ENCODE data around the gene PMCH.

Gene PMCH

DNA sequence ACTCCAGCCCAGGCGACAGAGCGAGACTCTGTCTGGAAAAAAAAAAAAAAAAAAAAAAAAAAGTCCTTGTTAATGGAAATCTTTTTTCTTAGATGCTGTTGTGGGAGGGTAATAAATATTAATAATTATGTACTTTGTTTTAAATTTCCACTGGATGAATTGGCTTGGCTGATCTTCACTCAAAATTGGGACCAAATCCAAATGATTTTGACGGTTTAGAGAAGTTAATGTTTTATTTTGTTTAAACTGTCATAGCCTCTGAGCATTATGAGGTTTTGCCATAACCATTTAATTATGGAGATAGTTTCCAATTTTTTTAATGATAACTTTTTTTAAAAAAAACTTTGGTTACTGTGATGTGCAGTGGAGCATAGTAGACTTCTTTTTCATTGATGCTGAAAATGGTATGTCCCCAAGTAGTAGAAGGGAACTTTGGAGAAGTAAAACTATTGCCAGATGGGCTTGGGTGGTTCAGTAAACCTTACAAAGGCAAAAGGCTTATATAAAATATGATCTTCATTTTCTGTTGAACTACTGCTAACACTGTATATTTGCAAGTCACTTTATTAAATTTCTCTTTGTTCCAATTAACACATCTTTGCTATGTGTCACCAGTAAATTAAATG lies 3.9 kb upstream of the PMCH start:
- Histone ChIP-seq H3K27ac (ENCODE audit: insufficient read depth, low read depth, low read length, poor library complexity, severe bottlenecking) (no peak overlapping the region), H3K9me3 (ENCODE audit: control insufficient read depth, low read length) (no peaks in the 10 kb centered on the region), H3K36me3 (ENCODE audit: control insufficient read depth, insufficient read depth, low read length) (no peaks in the 10 kb centered on the region), H3K4me1 (ENCODE audit: control insufficient read depth, insufficient read depth, low read length) (no peaks in the 10 kb centered on the region), H3K4me3 (ENCODE audit: insufficient read depth, low read depth, low read length) (no peak overlapping the region), H3K27me3 (ENCODE audit: control insufficient read depth, insufficient read depth, low read length, poor library complexity, severe bottlenecking) (no peaks in the 10 kb centered on the region)
- WGBS, 2 experiments, result 98 to 100% methylated on average over 3 of the region's 3 CpGs

DNA sequence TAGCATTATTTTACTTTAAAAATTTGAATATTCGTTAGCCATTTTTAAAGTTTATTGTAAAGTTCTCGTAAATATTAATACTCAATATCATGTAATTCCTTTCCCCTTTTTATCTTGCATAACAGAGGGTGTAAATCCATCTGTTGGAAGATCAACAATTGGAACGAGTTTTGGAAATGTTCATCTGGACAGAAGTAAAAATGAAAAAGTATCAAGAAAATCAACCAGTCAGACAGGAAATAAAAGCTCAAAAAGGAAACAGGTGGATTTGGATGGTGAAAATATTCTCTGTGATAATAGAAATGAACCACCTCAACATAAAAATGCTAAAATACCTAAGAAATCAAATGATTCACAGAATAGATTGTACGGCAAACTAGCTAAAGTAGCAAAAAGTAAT lies 1.8 kb downstream of the PMCH start:
- Histone ChIP-seq H3K9me3 (ENCODE audit: control insufficient read depth, low read length) (no peaks in the 10 kb centered on the region), H3K27ac (ENCODE audit: insufficient read depth, low read depth, low read length, poor library complexity, severe bottlenecking) (no peak overlapping the region), H3K4me1 (ENCODE audit: control insufficient read depth, insufficient read depth, low read length) (no peaks in the 10 kb centered on the region), H3K27me3 (ENCODE audit: control insufficient read depth, insufficient read depth, low read length, poor library complexity, severe bottlenecking) (no peaks in the 10 kb centered on the region), H3K36me3 (ENCODE audit: control insufficient read depth, insufficient read depth, low read length) (no peaks in the 10 kb centered on the region), H3K4me3 (ENCODE audit: insufficient read depth, low read depth, low read length) (no peak overlapping the region)
- WGBS, 2 experiments, result 98 to 100% methylated on average over 2 to 4 of the region's 4 CpGs

DNA sequence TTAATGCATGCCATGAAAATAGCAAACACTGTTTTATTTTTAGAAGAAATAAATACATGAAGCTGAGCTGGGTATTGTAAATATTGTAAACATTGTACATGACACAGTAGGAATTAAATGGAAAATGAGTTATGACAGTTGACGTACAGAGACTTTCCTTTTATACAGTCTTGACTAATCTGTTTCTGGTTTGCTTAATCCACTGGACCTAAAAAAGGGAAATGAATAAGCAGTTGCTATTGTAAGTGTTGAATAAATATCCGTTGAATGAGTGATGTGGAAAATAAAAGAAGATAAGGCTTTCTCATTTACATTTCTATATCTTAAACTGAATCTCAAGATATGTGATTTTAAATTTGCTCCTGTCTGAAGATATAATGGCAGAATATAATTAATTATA lies 15.0 kb downstream of the PMCH start:
- 83 to 88% methylated on average over 1 of the region's 2 CpGs for WGBS, 2 experiments

DNA sequence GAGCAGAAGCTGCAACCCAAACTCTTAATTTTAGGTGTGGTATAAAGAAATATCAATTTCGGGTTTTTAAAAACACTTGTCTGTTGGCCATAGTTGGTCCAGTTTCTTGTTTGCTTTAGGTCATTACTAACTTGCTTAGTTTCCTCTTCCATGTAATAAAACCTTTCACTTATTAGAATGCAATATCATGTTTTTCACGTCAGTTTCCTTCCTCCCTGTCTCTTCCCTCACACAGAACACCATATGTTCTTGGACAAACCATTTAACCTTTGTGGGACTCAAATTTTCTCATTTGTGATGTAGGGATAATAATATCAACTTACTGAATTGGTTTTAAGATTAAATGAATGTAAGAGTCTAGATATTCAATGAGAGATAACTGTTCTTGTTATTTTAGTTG lies 22.9 kb downstream of the PMCH start:
- Histone ChIP-seq H3K9me3 (ENCODE audit: control insufficient read depth, low read length) (no peaks in the 10 kb centered on the region), H3K4me3 (ENCODE audit: insufficient read depth, low read depth, low read length) (no peak overlapping the region), H3K27ac (ENCODE audit: insufficient read depth, low read depth, low read length, poor library complexity, severe bottlenecking) (no peak overlapping the region), H3K4me1 (ENCODE audit: control insufficient read depth, insufficient read depth, low read length) (no peaks in the 10 kb centered on the region), H3K27me3 (ENCODE audit: control insufficient read depth, insufficient read depth, low read length, poor library complexity, severe bottlenecking) (no peaks in the 10 kb centered on the region), H3K36me3 (ENCODE audit: control insufficient read depth, insufficient read depth, low read length) (no peaks in the 10 kb centered on the region)
- WGBS, 2 experiments, result 80 to 89% methylated on average over 1 to 2 of the region's 2 CpGs

More for the DNA sequence above, 15.0 kb downstream of the PMCH start:
- no peak overlapping the region for H3K4me3 ChIP-seq (ENCODE audit: insufficient read depth, low read depth, low read length)
- H3K9me3 ChIP-seq (ENCODE audit: control insufficient read depth, low read length), result no peaks in the 10 kb centered on the region
- H3K4me1 ChIP-seq (ENCODE audit: control insufficient read depth, insufficient read depth, low read length), result no peaks in the 10 kb centered on the region
- no peaks in the 10 kb centered on the region for H3K27me3 ChIP-seq (ENCODE audit: control insufficient read depth, insufficient read depth, low read length, poor library complexity, severe bottlenecking)
- H3K27ac ChIP-seq (ENCODE audit: insufficient read depth, low read depth, low read length, poor library complexity, severe bottlenecking), result no peak overlapping the region
- no peaks in the 10 kb centered on the region for H3K36me3 ChIP-seq (ENCODE audit: control insufficient read depth, insufficient read depth, low read length)

DNA sequence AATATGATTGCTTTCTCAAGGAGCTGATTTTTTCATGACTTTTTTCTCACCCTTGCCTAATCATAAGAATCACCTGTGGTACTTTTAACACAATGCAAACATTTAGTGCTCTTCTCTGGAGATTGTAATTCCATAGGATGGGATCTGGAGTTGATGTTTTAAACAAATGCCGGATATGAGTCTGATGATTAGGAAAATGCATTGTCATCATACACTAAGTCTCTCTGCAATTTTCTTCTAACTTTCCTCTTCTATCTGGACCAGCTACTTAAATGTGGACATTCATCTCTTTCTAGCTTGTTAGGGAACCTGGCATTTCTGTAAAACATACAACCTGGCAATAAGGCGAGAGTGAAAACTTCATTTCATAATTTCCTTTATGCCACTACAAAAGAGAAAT lies 23.5 kb downstream of the PMCH start:
- no peaks in the 10 kb centered on the region for H3K36me3 ChIP-seq (ENCODE audit: control insufficient read depth, insufficient read depth, low read length)

DNA sequence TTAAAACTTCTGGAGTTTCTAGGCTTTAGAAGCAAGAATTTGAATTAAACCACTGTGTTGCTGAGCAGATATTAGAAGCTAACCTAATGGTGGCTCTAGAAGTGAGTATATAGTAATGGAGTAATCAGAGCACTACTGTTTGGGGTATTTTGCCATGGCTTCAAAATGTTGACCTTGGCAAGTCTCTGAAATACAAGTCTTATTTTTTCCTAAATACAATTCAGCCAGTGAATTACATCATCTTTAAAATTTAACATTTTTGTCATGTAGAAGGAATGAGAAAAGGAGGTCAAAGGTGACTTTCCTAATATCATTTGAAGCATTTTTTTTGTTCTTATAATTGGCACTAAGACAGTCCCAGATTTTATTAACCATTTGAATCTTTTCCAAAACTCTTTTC lies 25.2 kb downstream of the PMCH start:
- H3K4me3 ChIP-seq (ENCODE audit: insufficient read depth, low read depth, low read length), result no peak overlapping the region
- no peaks in the 10 kb centered on the region for H3K27me3 ChIP-seq (ENCODE audit: control insufficient read depth, insufficient read depth, low read length, poor library complexity, severe bottlenecking)
- H3K9me3 ChIP-seq (ENCODE audit: control insufficient read depth, low read length), result no peaks in the 10 kb centered on the region
- no peaks in the 10 kb centered on the region for H3K4me1 ChIP-seq (ENCODE audit: control insufficient read depth, insufficient read depth, low read length)
- no peak overlapping the region for H3K27ac ChIP-seq (ENCODE audit: insufficient read depth, low read depth, low read length, poor library complexity, severe bottlenecking)
- no peaks in the 10 kb centered on the region for H3K36me3 ChIP-seq (ENCODE audit: control insufficient read depth, insufficient read depth, low read length)

More for the DNA sequence above, 23.5 kb downstream of the PMCH start:
- Histone ChIP-seq H3K27ac (ENCODE audit: insufficient read depth, low read depth, low read length, poor library complexity, severe bottlenecking) (no peak overlapping the region), H3K4me3 (ENCODE audit: insufficient read depth, low read depth, low read length) (no peak overlapping the region), H3K9me3 (ENCODE audit: control insufficient read depth, low read length) (no peaks in the 10 kb centered on the region), H3K27me3 (ENCODE audit: control insufficient read depth, insufficient read depth, low read length, poor library complexity, severe bottlenecking) (no peaks in the 10 kb centered on the region), H3K4me1 (ENCODE audit: control insufficient read depth, insufficient read depth, low read length) (no peaks in the 10 kb centered on the region)
- 84 to 97% methylated on average over 2 of the region's 2 CpGs for WGBS, 2 experiments

DNA sequence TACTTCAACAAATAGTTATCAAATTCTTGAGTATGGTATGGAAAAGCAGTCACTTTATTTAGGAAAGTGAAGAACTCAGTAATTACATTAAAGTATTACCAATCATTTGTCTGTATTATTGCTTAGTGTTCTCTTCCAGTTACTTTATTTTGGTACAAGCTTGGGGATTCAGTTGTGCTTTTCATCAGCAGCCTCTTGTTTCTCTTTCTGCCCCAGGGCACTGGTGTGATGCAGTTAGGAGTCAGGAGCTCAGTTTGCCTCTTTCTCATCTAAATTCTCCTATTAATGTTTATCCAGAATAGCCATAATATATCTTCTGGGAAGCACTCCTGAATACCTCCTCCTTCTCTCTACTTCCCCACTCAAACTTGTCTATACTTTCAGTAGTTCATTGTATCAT lies 25.7 kb downstream of the PMCH start:
- Histone ChIP-seq H3K36me3 (ENCODE audit: control insufficient read depth, insufficient read depth, low read length) (no peaks in the 10 kb centered on the region), H3K4me1 (ENCODE audit: control insufficient read depth, insufficient read depth, low read length) (no peaks in the 10 kb centered on the region), H3K27ac (ENCODE audit: insufficient read depth, low read depth, low read length, poor library complexity, severe bottlenecking) (no peak overlapping the region), H3K9me3 (ENCODE audit: control insufficient read depth, low read length) (no peaks in the 10 kb centered on the region), H3K27me3 (ENCODE audit: control insufficient read depth, insufficient read depth, low read length, poor library complexity, severe bottlenecking) (no peaks in the 10 kb centered on the region), H3K4me3 (ENCODE audit: insufficient read depth, low read depth, low read length) (no peak overlapping the region)

DNA sequence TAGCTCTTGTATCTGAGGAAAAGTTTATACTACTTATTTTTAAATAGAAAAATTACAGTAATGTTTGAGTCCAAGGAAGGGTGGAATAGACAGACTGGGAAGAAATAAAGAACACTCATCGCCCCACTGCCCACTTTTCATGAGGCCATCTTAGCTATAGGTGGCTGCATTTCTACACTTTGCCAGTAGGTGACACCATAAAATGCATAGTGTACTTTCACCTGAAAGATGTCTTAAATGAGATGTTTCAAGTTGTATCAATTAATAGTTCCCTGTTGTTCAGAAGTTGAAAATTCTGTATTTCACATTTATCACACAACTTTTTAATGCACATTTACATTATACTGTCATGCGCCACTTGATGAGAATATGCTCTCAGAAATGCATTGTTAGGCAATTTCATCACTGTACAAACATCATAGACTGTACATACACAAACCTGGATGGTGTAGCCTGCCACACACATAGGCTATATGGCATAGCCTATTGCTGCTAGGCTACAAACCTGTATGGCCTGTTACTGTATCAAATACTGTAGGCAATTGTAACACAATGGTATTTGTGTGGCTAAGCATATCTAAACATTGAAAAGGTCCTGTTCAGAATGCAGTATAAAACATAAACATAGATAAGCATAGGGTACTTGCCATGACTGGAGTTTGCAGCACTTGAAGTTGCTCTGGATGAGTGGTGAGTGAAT lies 27.6 kb downstream of the PMCH start:
- Histone ChIP-seq H3K4me1 (ENCODE audit: control insufficient read depth, insufficient read depth, low read length) (no peaks in the 10 kb centered on the region), H3K27ac (ENCODE audit: insufficient read depth, low read depth, low read length, poor library complexity, severe bottlenecking) (no peak overlapping the region), H3K4me3 (ENCODE audit: insufficient read depth, low read depth, low read length) (no peak overlapping the region), H3K9me3 (ENCODE audit: control insufficient read depth, low read length) (no peaks in the 10 kb centered on the region), H3K36me3 (ENCODE audit: control insufficient read depth, insufficient read depth, low read length) (no peaks in the 10 kb centered on the region), H3K27me3 (ENCODE audit: control insufficient read depth, insufficient read depth, low read length, poor library complexity, severe bottlenecking) (no peaks in the 10 kb centered on the region)
- 96% methylated on average over 2 of the region's 2 CpGs for WGBS, 2 experiments

DNA sequence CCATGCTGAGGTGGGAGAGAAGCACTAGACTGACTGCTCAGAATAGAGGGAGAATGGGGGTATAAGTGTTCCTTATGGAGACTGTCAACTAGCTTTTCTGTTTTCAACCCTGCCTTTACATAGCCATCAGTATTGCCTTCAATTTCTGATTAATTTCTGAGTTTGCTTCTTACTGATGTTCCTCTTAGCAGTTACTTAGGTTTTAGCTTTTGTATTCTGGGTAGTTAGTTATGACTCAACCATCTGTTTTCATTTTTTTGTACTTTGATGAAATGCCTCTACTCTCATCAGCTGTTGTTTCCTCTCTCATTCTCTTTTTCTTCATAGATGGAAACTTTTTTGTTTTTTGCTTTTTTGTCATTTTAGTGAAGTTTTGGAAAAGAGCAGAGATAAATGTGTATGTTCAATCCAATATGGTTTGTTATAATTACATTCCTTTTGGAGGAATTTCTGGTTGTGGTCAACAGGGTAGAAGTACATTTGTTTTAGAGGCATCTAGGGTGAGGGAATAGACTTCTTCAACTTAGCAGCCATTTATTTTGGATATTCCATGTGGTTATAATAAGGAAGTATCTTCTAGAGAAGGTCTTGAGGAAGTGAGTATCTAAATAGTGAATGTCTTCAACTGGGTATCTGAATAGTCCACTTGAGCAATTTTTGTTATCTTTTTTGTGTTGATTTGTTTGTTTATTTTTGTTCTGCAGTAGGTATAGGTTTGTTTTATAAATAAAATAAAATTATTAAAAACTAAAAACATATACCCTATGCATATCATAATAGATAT lies 29.6 kb downstream of the PMCH start:
- no peaks in the 10 kb centered on the region for H3K36me3 ChIP-seq (ENCODE audit: control insufficient read depth, insufficient read depth, low read length)
- no peaks in the 10 kb centered on the region for H3K27me3 ChIP-seq (ENCODE audit: control insufficient read depth, insufficient read depth, low read length, poor library complexity, severe bottlenecking)
- H3K4me3 ChIP-seq (ENCODE audit: insufficient read depth, low read depth, low read length), result no peak overlapping the region
- H3K9me3 ChIP-seq (ENCODE audit: control insufficient read depth, low read length), result no peaks in the 10 kb centered on the region
- H3K27ac ChIP-seq (ENCODE audit: insufficient read depth, low read depth, low read length, poor library complexity, severe bottlenecking), result no peak overlapping the region
- H3K4me1 ChIP-seq (ENCODE audit: control insufficient read depth, insufficient read depth, low read length), result no peaks in the 10 kb centered on the region

DNA sequence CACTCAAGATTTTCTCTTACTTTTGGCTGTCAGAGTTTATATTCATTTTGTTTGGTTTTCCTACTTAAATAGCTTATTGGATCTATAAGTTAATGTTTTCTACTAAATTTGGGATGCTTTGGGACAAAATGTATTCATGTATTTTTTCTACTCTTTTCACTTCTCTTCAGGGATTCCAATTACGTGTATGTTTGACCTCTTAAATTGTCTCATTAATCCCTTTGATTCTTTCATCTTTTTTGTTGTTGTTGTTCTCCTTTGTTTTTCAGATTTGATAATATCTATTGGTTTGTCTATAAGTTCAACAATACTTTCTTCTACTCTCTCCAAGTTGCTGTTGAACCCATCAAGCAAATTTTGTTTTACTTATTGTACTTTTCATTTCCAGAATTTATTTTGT lies 34.2 kb downstream of the PMCH start:
- Histone ChIP-seq H3K27me3 (ENCODE audit: control insufficient read depth, insufficient read depth, low read length, poor library complexity, severe bottlenecking) (no peaks in the 10 kb centered on the region), H3K4me1 (ENCODE audit: control insufficient read depth, insufficient read depth, low read length) (no peaks in the 10 kb centered on the region), H3K4me3 (ENCODE audit: insufficient read depth, low read depth, low read length) (no peak overlapping the region), H3K36me3 (ENCODE audit: control insufficient read depth, insufficient read depth, low read length) (no peaks in the 10 kb centered on the region), H3K27ac (ENCODE audit: insufficient read depth, low read depth, low read length, poor library complexity, severe bottlenecking) (no peak overlapping the region), H3K9me3 (ENCODE audit: control insufficient read depth, low read length) (no peaks in the 10 kb centered on the region)
- WGBS, 2 experiments, result 80 to 100% methylated on average over 1 of the region's 1 CpG
